HepG2 (cell line): ENCODE data around the gene TPH1. TPM values are rescaled to one million over a fixed set of nuclear protein-coding genes. Genes with fewer than 3 reads are reported as not detected.
A peak's percentile ranks its signal among the peaks of the same experiment; 100 is the strongest.

Experiments
- ATAC-seq: fragments of 200-7000 bp; cut with Tn5 transposase; 3 replicates; pipeline ENCODE4 v1.9.1; 2020; ENCODE audit warnings: mild to moderate bottlenecking, moderate library complexity
- BruUV-seq: library from RNA; stranded (reverse); fragments of 400-500 nt; replicated peaks from 2 replicates; lab custom pipeline; 2021; lab: Mats Ljungman, UMichigan
- CTCF ChIA-PET: fragments of 300-600 bp; formaldehyde crosslinking; extraction: SDS; loops from one replicate; lab custom pipeline; 2021; ENCODE audit warnings: low total read pairs, inconsistent platforms, low intra/inter-chr PET ratio; lab: Yijun Ruan, JAX
- POLR2A ChIA-PET: fragments of 350-600 bp; sonication (Branson Sonifier 250); formaldehyde crosslinking; loops from one replicate; lab custom pipeline; 2020; ENCODE audit warnings: antibody characterized with exemption, inconsistent platforms; lab: Yijun Ruan, JAX
- DNase-seq: peaks from one replicate; pipeline ENCODE4 v3.0.0-alpha.2; 2015; ENCODE audit warnings: low spot score
- FAIRE-seq: peaks from 3 replicates; lab custom pipeline; 2011; peaks lifted over from hg19 to GRCh38; lab: Jason Lieb, UNC
- H2AFZ ChIP-seq: one replicate; pipeline ENCODE4 v1.6.1; 2011; ENCODE audit warnings: low read length, inconsistent platforms
- H3K27ac ChIP-seq: fragments of 300-600 bp; 3 replicates; pipeline ENCODE4 v1.8.0; 2011; ENCODE audit warnings: mixed run types, mild to moderate bottlenecking, mixed read lengths, low read length, inconsistent platforms; ENCODE audit not compliant: insufficient read depth; ENCODE audit errors: extremely low read length
- H3K27me3 ChIP-seq, 2 experiments: fragments of 200-600 bp in 1 of 2; 2 replicates in 1 of 2; 3 replicates in 1 of 2; pipeline versions ENCODE4 v1.6.0 to v1.8.0; 2011; ENCODE audit warnings: low read length in 2 of 2, mild to moderate bottlenecking in 2 of 2, moderate library complexity in 2 of 2, inconsistent platforms in 1 of 2; ENCODE audit not compliant: insufficient read depth in 2 of 2, control insufficient read depth in 1 of 2
- H3K36me3 ChIP-seq, 2 experiments: fragments of 200-600 bp in 1 of 2; replicated peaks in 1 of 2; 2 replicates in 1 of 2; 3 replicates in 1 of 2; pipeline versions ENCODE4 v1.5.1 to v1.8.0; 2011; ENCODE audit warnings: low read length in 2 of 2, inconsistent platforms in 1 of 2; ENCODE audit not compliant: insufficient read depth in 2 of 2, control insufficient read depth in 1 of 2
- H3K4me1 ChIP-seq: 2 replicates; pipeline ENCODE4 v1.5.1; 2012; ENCODE audit warnings: low read length, inconsistent platforms; ENCODE audit not compliant: insufficient read depth
- H3K4me2 ChIP-seq: 2 replicates; pipeline ENCODE4 v1.6.0; 2011; ENCODE audit warnings: low read depth, low read length, inconsistent platforms
- H3K4me3 ChIP-seq, 3 experiments: fragments of 200-600 bp in 1 of 3; sonication (generic), shearing (Covaris generic) in 1 of 3; replicated peaks in 1 of 3; 2 replicates each; pipeline ENCODE4 v1.5.1; 2011 to 2016; ENCODE audit warnings: low read length in 3 of 3, inconsistent platforms in 2 of 3, low read depth in 2 of 3, mild to moderate bottlenecking in 2 of 3, control low read depth in 1 of 3, mixed read lengths in 1 of 3; ENCODE audit not compliant: insufficient read depth in 1 of 3
- H3K79me2 ChIP-seq: one replicate; pipeline ENCODE4 v1.6.1; 2011; ENCODE audit warnings: low read length, inconsistent platforms; ENCODE audit not compliant: insufficient read depth
- H3K9ac ChIP-seq: 2 replicates; pipeline ENCODE4 v1.6.0; 2011; ENCODE audit warnings: mild to moderate bottlenecking, low read depth, low read length, inconsistent platforms; ENCODE audit not compliant: insufficient read depth
- H3K9me3 ChIP-seq: 2 replicates; pipeline ENCODE4 v1.5.1; 2012; ENCODE audit warnings: mild to moderate bottlenecking, low read length
- H4K20me1 ChIP-seq: 2 replicates; pipeline ENCODE4 v1.6.0; 2011; ENCODE audit warnings: inconsistent platforms, mild to moderate bottlenecking, low read length, moderate library complexity; ENCODE audit not compliant: insufficient read depth
- E2F2 ChIP-seq: sonication (generic); formaldehyde crosslinking; IDR thresholded peaks from 2 replicates; pipeline ENCODE4 v1.4.0; 2020; ENCODE audit warnings: missing genetic modification reagents, borderline replicate concordance
- GATAD2A ChIP-seq: IDR thresholded peaks from 2 replicates; pipeline ENCODE4 v1.6.1; 2016
- HOXA3 ChIP-seq: sonication (generic); formaldehyde crosslinking; IDR thresholded peaks from 2 replicates; pipeline ENCODE4 v1.5.0; 2020; ENCODE audit warnings: missing genetic modification reagents
- KMT2B ChIP-seq: IDR thresholded peaks from 2 replicates; pipeline ENCODE4 v1.6.1; 2016; ENCODE audit warnings: missing genetic modification reagents, missing compliant biosample characterization
- MAFF ChIP-seq: IDR thresholded peaks from 2 replicates; pipeline ENCODE4 v1.6.1; 2011; ENCODE audit warnings: low read depth, low read length, improper control_type of control experiment
- MAFK ChIP-seq, 2 experiments: IDR thresholded peaks in 1 of 2; conservative IDR thresholded peaks in 1 of 2; 2 replicates each; pipeline ENCODE4 v1.6.1; 2011; ENCODE audit warnings: improper control_type of control experiment in 2 of 2, low read length in 2 of 2
- MTF2 ChIP-seq: sonication (generic); formaldehyde crosslinking; IDR thresholded peaks from 2 replicates; pipeline ENCODE4 v1.5.0; 2020; ENCODE audit warnings: missing genetic modification reagents, borderline replicate concordance
- RCOR2 ChIP-seq: IDR thresholded peaks from 2 replicates; pipeline ENCODE4 v1.6.1; 2016; ENCODE audit warnings: missing biosample characterization, missing genetic modification reagents
- RXRB ChIP-seq: IDR thresholded peaks from 2 replicates; pipeline ENCODE4 v1.6.1; 2016; ENCODE audit warnings: borderline replicate concordance, missing genetic modification reagents, missing compliant biosample characterization
- ZEB1 ChIP-seq: IDR thresholded peaks from 2 replicates; pipeline ENCODE4 v1.6.1; 2012; ENCODE audit warnings: mild to moderate bottlenecking, low read depth, inconsistent platforms; ENCODE audit not compliant: insufficient replicate concordance
- ZNF879 ChIP-seq: sonication (generic); formaldehyde crosslinking; IDR thresholded peaks from 2 replicates; pipeline ENCODE4 v1.8.1; 2023; ENCODE audit warnings: missing genetic modification reagents
- WGBS: methylation state at CpG from one replicate; pipeline ENCODE4 v1.1.6; 2017; ENCODE audit warnings: low lambda C conversion rate; 5-methylcytosine and 5-hydroxymethylcytosine counted together
- in situ Hi-C: cut with HindIII; loops from 2 replicates; pipeline ENCODE4 v1.10.0; 2017; ENCODE audit warnings: low pct_unique_long_range_greater_than_20kb; ENCODE audit not compliant: extremely low pct_ligation_motif_present
- intact Hi-C: fragments of 100-400 bp; cut with micrococcal nuclease; formaldehyde crosslinking; loops from one replicate; pipeline ENCODE4 v1.10.0; 2022; ENCODE audit not compliant: unreplicated experiment
- polyA plus RNA-seq, 8 experiments: library from polyadenylated mRNA; depleted of rRNA in 3 of 8; stranded (reverse) in 7 of 8; unstranded in 1 of 8; fragments of >200 nt; fragmentation: Illumina TruSeq in 4 of 8; extraction: Trizol in 4 of 8; gene quantifications; 2 replicates each; pipeline versions ENCODE4 v1.2.1 to v1.2.3, GENCODE V29; 2011 to 2016; ENCODE audit warnings: low read depth in 4 of 8, missing spikeins in 1 of 8, mixed read lengths in 1 of 8; ENCODE audit not compliant: insufficient read depth in 1 of 8
- total RNA-seq, 5 experiments: library from RNA; depleted of rRNA; stranded (reverse); fragments of >200 nt; fragmentation: Illumina TruSeq; extraction: Trizol; gene quantifications; 2 replicates each; pipeline ENCODE4 v1.2.3, GENCODE V29; 2016; ENCODE audit warnings: low read depth in 1 of 5
- TF ChIP-seq, protein P1 (sequence below): sonication (generic); formaldehyde crosslinking; IDR thresholded peaks from 2 replicates; pipeline ENCODE4 v1.4.0; 2020; ENCODE audit warnings: missing genetic modification reagents; ENCODE audit errors: not compliant biosample characterization

TPH1 gene
- total and polyA plus RNA-seq, 2 of the 13 experiments (the other 11 are each of a cell fraction or from before 2014, with no cell fraction given), result 0.26 to 0.53 TPM

DNA sequence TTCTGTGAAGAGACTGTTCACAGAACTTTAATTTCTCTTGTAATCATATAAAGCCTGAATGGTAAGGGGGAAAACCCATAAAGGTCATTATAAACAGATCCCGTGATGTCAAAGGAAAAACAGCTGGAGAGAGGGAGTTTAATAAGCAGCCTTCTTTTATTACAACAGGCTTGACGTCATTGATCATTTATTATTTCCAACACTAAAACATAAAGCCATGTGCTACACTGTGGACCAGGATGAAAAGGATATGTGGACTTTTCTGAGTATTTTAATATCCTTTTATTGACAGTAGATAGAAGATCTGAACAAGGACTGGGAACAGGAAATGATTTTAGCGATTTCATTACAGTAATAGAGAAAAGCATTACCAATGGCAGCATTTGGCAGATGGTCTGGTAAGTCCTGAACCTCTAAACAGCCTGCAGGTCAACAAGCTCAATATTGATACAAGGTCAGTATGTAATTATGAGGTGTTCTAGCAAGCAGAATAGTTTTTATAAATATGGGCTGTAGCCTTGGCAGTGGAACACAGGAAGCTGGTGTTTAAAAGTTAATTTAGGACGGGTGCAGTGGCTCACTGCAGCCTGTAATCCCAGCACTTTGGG, 25.1 kb upstream of the TPH1 start (continued):
- TF ChIP-seq HOXA3 (CRISPR knock-in tag) (no peak), ZNF879 (CRISPR knock-in tag) (no peak), E2F2 (CRISPR knock-in tag) (no peak), KMT2B (CRISPR knock-in tag) (no peak), GATAD2A (CRISPR knock-in tag) (no peak), RXRB (CRISPR knock-in tag) (no peak), RCOR2 (no peak), ZEB1 (no peak)
- TF ChIP-seq, protein P1, sequence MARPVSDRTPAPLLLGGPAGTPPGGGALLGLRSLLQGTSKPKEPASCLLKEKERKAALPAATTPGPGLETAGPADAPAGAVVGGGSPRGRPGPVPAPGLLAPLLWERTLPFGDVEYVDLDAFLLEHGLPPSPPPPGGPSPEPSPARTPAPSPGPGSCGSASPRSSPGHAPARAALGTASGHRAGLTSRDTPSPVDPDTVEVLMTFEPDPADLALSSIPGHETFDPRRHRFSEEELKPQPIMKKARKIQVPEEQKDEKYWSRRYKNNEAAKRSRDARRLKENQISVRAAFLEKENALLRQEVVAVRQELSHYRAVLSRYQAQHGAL, result no peak
- TF ChIP-seq, all 625 proteins: peak for 0

DNA sequence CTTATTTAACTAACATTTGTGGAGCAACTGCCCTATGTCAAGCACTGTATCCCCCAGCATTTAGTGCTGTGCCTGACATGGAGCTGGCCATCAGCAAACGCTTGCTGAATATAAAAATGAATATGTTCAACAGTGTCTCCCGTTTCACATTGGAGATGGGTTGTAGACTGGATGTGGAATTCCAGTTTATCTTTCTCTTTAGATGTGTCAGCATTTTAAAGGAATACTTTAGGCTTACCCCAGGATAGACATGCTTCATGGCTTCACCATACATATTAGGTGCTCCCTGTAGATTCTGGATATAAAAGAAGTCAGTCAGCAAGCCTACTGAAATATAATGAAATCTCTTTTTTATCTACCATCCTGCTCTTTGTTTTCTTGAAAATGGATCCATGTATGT, 21.3 kb upstream of the TPH1 start:
- Histone ChIP-seq H3K79me2 (no peaks in the 10 kb centered on the region), H3K27ac (no peak overlapping the region), H3K9ac (no peak overlapping the region), H3K4me1 (0 out of 2 replicates have a peak, but pooled peaks cover 6% of the 10 kb centered on the region), H3K4me2 (no peak overlapping the region), H3K36me3 (no peaks in the 10 kb centered on the region), H4K20me1 (no peaks in the 10 kb centered on the region), H3K27me3 (no peaks in the 10 kb centered on the region), H3K4me3 (no peak overlapping the region), H2AFZ (no peak overlapping the region), H3K9me3 (no peaks in the 10 kb centered on the region)
- in situ Hi-C loops, result no loop called here
- WGBS, result 93% methylated on average over 2 of the region's 2 CpGs
- TF ChIP-seq MTF2 (CRISPR knock-in tag) (no peak), MAFF (peak; percentile 39; the same call in 1 of the 2 replicates), MAFK (conservative IDR thresholded peaks at IDR 0.05 in 1 of 2, IDR thresholded peaks at IDR 0.05 in 1 of 2; ENCODE audit: low read length in 2 of 2) (peak; percentile 36 to 73)
- ChIA-PET CTCF (no interaction called here), POLR2A (no interaction called here)
- no peak for ATAC-seq
- intact Hi-C loops, result no loop called here
- FAIRE-seq, result no peak
- BruUV-seq, result no TSS peak
- DNase-seq, result no peak
